HUES6 (cell line): ENCODE measurements around the gene ADAMTS3.

Experiments used
- H3K27ac ChIP-seq: 2 replicates; pipeline ENCODE4 v1.7.0; 2013; ENCODE audit warnings: low read depth, mild to moderate bottlenecking, low read length, inconsistent platforms
- H3K27me3 ChIP-seq: 2 replicates; pipeline ENCODE4 v1.6.1; 2013; ENCODE audit warnings: low read length; ENCODE audit not compliant: control insufficient read depth, insufficient read depth
- H3K36me3 ChIP-seq: 2 replicates; pipeline ENCODE4 v1.6.1; 2013; ENCODE audit warnings: low read length; ENCODE audit not compliant: control insufficient read depth, insufficient read depth
- H3K4me1 ChIP-seq: 2 replicates; pipeline ENCODE4 v1.6.1; 2013; ENCODE audit warnings: low read length; ENCODE audit not compliant: control insufficient read depth, insufficient read depth
- H3K4me3 ChIP-seq: 2 replicates; pipeline ENCODE4 v1.5.1; 2013; ENCODE audit warnings: low read depth, low read length
- H3K9ac ChIP-seq: one replicate; pipeline ENCODE4 v1.6.1; 2013; ENCODE audit warnings: mild to moderate bottlenecking, low read length
- H3K9me3 ChIP-seq: 2 replicates; pipeline ENCODE4 v1.6.1; 2013; ENCODE audit warnings: low read depth, low read length; ENCODE audit not compliant: control insufficient read depth, insufficient read depth

Gene ADAMTS3

GRCh38 chr4:72471816-72472215 is 97.2 kb downstream of the ADAMTS3 start:
- no peaks in the 10 kb centered on the region for H3K27me3 ChIP-seq
- H3K27ac ChIP-seq = no peak overlapping the region
- H3K4me1 ChIP-seq = no peaks in the 10 kb centered on the region
- no peak overlapping the region for H3K4me3 ChIP-seq
- no peaks in the 10 kb centered on the region for H3K36me3 ChIP-seq
- no peak overlapping the region for H3K9ac ChIP-seq
- no peaks in the 10 kb centered on the region for H3K9me3 ChIP-seq

- Histone ChIP-seq H3K4me1 (no peaks in the 10 kb centered on the region), H3K36me3 (no peaks in the 10 kb centered on the region), H3K9ac (no peak overlapping the region), H3K9me3 (no peaks in the 10 kb centered on the region), H3K27me3 (no peaks in the 10 kb centered on the region), H3K27ac (no peak overlapping the region), H3K4me3 (no peak overlapping the region)
Observed at GRCh38 chr4:72468904-72469502, 100.0 kb downstream of the ADAMTS3 start.

GRCh38 chr4:72467633-72468032 is 101.4 kb downstream of the ADAMTS3 start:
- H3K36me3 ChIP-seq = no peaks in the 10 kb centered on the region
- H3K9ac ChIP-seq = no peak overlapping the region
- H3K4me1 ChIP-seq = no peaks in the 10 kb centered on the region
- no peak overlapping the region for H3K4me3 ChIP-seq
- H3K27ac ChIP-seq = no peak overlapping the region
- no peaks in the 10 kb centered on the region for H3K27me3 ChIP-seq
- H3K9me3 ChIP-seq = no peaks in the 10 kb centered on the region

- Histone ChIP-seq H3K36me3 (no peaks in the 10 kb centered on the region), H3K4me3 (no peak overlapping the region), H3K9ac (no peak overlapping the region), H3K27ac (no peak overlapping the region), H3K27me3 (no peaks in the 10 kb centered on the region), H3K4me1 (no peaks in the 10 kb centered on the region), H3K9me3 (no peaks in the 10 kb centered on the region)
Observed at GRCh38 chr4:72463724-72464123, 105.3 kb downstream of the ADAMTS3 start.

- H3K27me3 ChIP-seq = no peaks in the 10 kb centered on the region
- no peak overlapping the region for H3K9ac ChIP-seq
- no peaks in the 10 kb centered on the region for H3K4me1 ChIP-seq
- H3K4me3 ChIP-seq = no peak overlapping the region
- H3K9me3 ChIP-seq = no peaks in the 10 kb centered on the region
- H3K27ac ChIP-seq = no peak overlapping the region
- H3K36me3 ChIP-seq = no peaks in the 10 kb centered on the region
Observed at GRCh38 chr4:72457158-72457557, 111.9 kb downstream of the ADAMTS3 start.

GRCh38 chr4:72451349-72451748 is 117.7 kb downstream of the ADAMTS3 start:
- Histone ChIP-seq H3K27ac (no peak overlapping the region), H3K4me1 (no peaks in the 10 kb centered on the region), H3K9ac (no peak overlapping the region), H3K27me3 (no peaks in the 10 kb centered on the region), H3K36me3 (no peaks in the 10 kb centered on the region), H3K9me3 (no peaks in the 10 kb centered on the region), H3K4me3 (no peak overlapping the region)

- no peaks in the 10 kb centered on the region for H3K4me1 ChIP-seq
- H3K9ac ChIP-seq = no peak overlapping the region
- no peak overlapping the region for H3K4me3 ChIP-seq
- H3K9me3 ChIP-seq = no peaks in the 10 kb centered on the region
- H3K36me3 ChIP-seq = no peaks in the 10 kb centered on the region
- no peak overlapping the region for H3K27ac ChIP-seq
- H3K27me3 ChIP-seq = no peaks in the 10 kb centered on the region
Observed at GRCh38 chr4:72449705-72450104, 119.3 kb downstream of the ADAMTS3 start.

- H3K36me3 ChIP-seq = no peaks in the 10 kb centered on the region
- no peaks in the 10 kb centered on the region for H3K4me1 ChIP-seq
- H3K27ac ChIP-seq = no peak overlapping the region
Observed at GRCh38 chr4:72448231-72448630, 120.8 kb downstream of the ADAMTS3 start.

GRCh38 chr4:72446353-72447055 is 122.5 kb downstream of the ADAMTS3 start:
- Histone ChIP-seq H3K9ac (no peak overlapping the region), H3K4me3 (no peak overlapping the region), H3K36me3 (no peaks in the 10 kb centered on the region), H3K4me1 (no peaks in the 10 kb centered on the region), H3K27me3 (no peaks in the 10 kb centered on the region), H3K27ac (no peak overlapping the region), H3K9me3 (no peaks in the 10 kb centered on the region)

More at GRCh38 chr4:72448231-72448630, 120.8 kb downstream of the ADAMTS3 start:
- Histone ChIP-seq H3K27me3 (no peaks in the 10 kb centered on the region), H3K9me3 (no peaks in the 10 kb centered on the region), H3K9ac (no peak overlapping the region), H3K4me3 (no peak overlapping the region)

- Histone ChIP-seq H3K36me3 (no peaks in the 10 kb centered on the region), H3K27me3 (no peaks in the 10 kb centered on the region), H3K9ac (no peak overlapping the region), H3K9me3 (no peaks in the 10 kb centered on the region), H3K4me3 (no peak overlapping the region), H3K27ac (no peak overlapping the region), H3K4me1 (no peaks in the 10 kb centered on the region)
Observed at GRCh38 chr4:72444092-72444491, 124.9 kb downstream of the ADAMTS3 start.

- Histone ChIP-seq H3K27me3 (no peaks in the 10 kb centered on the region), H3K27ac (no peak overlapping the region), H3K9ac (no peak overlapping the region), H3K9me3 (no peaks in the 10 kb centered on the region), H3K4me3 (no peak overlapping the region), H3K36me3 (no peaks in the 10 kb centered on the region), H3K4me1 (no peaks in the 10 kb centered on the region)
Observed at GRCh38 chr4:72442715-72443114, 126.3 kb downstream of the ADAMTS3 start.
